Thoracic aorta (tissue), 2 donors: ENCODE data around the gene ALS2. TPM values are rescaled to one million over a fixed set of nuclear protein-coding genes. Genes with fewer than 3 reads are reported as not detected.
A peak's percentile ranks its signal among the peaks of the same experiment; 100 is the strongest.

Source experiments
- ATAC-seq: fragments of 150-250 bp; one replicate; pipeline ENCODE4 v1.8.0; 2017; ENCODE audit warnings: low read depth; ENCODE audit not compliant: insufficient number of reproducible peaks, low FRiP score
- DNase-seq: peaks from one replicate; pipeline ENCODE4 v3.0.0-alpha.2; 2020; ENCODE audit warnings: low spot score
- H3K27ac ChIP-seq, 2 donors: fragments of 200-600 bp; sonication (generic); 1 replicate in 1 of 2; 2 replicates in 1 of 2; pipeline ENCODE4 v1.5.1; 2016; ENCODE audit warnings: mild to moderate bottlenecking in 2 of 2, moderate library complexity in 2 of 2
- H3K27me3 ChIP-seq: fragments of 200-600 bp; sonication (generic); replicated peaks from 2 replicates; pipeline ENCODE4 v1.6.0; 2016; ENCODE audit warnings: mild to moderate bottlenecking; ENCODE audit not compliant: insufficient read depth
- H3K36me3 ChIP-seq: fragments of 200-600 bp; sonication (generic); one replicate; pipeline ENCODE4 v1.5.1; 2016
- H3K4me1 ChIP-seq, 2 donors: fragments of 200-600 bp; sonication (generic); 1 replicate in 1 of 2; 2 replicates in 1 of 2; pipeline versions ENCODE4 v1.5.1 to v1.6.0; 2016; ENCODE audit warnings: low read depth in 2 of 2, mild to moderate bottlenecking in 1 of 2; ENCODE audit not compliant: control insufficient read depth in 1 of 2
- H3K4me3 ChIP-seq: fragments of 200-600 bp; sonication (generic); 2 replicates; pipeline ENCODE4 v1.5.1; 2016; ENCODE audit warnings: mild to moderate bottlenecking
- H3K9me3 ChIP-seq: fragments of 200-600 bp; sonication (generic); 2 replicates; pipeline ENCODE4 v1.5.1; 2016
- total RNA-seq, 2 donors: library from RNA; depleted of rRNA; stranded (reverse); fragments of >200 nt; gene quantifications; one replicate each; pipeline versions ENCODE4 v1.1.0 to v1.2.3, GENCODE V29; 2016
- TF ChIP-seq, protein P1 (sequence below): fragments of 200-600 bp; sonication (generic); IDR thresholded peaks from one replicate; pipeline ENCODE4 v1.5.1; 2019; ENCODE audit warnings: antibody characterized with exemption

Gene ALS2
- total RNA-seq, 2 donors from 2014 or later = 34.5 to 45.1 TPM

DNA sequence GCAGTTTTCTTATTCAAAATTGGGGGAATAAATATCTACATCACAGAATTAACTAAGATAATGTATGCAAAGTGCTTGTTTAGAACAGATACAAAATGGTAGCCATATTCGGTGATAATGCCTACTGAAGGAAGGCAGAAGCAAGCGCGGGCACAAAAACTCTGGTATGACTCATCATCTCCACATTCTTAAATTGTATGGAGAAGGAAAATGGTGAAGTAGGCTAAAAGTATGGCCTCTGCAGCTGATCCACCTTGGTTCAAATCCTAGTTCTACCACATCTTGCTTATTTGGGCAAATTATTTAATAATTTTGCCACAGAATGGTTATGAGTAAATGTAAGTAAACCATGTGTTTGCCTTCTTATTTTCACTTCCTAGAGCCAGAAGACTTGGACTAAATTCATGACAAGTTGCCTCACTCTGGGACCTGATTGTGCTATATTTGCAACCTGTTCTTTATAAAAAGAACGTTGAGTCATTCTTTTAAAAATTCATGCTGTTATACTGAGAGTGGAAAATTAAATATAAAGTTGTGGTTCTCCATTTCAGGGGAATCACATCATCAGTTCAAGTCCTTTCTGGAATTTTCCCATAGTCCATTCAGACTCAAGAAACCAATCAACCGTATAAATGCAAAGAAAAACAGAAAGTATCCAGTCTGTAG is 16.6 kb upstream of the ALS2 start:
- Histone ChIP-seq H3K27ac (peak overlapping the region; percentile 81 to 84), H3K9me3 (no peaks in the 10 kb centered on the region), H3K4me1 (peaks cover 18 to 27% of the 10 kb centered on the region in 2 donors), H3K36me3 (no peaks in the 10 kb centered on the region), H3K4me3 (peak overlapping the region; percentile 49), H3K27me3 (no peaks in the 10 kb centered on the region)
- TF ChIP-seq, protein P1, sequence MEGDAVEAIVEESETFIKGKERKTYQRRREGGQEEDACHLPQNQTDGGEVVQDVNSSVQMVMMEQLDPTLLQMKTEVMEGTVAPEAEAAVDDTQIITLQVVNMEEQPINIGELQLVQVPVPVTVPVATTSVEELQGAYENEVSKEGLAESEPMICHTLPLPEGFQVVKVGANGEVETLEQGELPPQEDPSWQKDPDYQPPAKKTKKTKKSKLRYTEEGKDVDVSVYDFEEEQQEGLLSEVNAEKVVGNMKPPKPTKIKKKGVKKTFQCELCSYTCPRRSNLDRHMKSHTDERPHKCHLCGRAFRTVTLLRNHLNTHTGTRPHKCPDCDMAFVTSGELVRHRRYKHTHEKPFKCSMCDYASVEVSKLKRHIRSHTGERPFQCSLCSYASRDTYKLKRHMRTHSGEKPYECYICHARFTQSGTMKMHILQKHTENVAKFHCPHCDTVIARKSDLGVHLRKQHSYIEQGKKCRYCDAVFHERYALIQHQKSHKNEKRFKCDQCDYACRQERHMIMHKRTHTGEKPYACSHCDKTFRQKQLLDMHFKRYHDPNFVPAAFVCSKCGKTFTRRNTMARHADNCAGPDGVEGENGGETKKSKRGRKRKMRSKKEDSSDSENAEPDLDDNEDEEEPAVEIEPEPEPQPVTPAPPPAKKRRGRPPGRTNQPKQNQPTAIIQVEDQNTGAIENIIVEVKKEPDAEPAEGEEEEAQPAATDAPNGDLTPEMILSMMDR = no peak
- ATAC-seq (peak; percentile 75), DNase-seq (no peak)

DNA sequence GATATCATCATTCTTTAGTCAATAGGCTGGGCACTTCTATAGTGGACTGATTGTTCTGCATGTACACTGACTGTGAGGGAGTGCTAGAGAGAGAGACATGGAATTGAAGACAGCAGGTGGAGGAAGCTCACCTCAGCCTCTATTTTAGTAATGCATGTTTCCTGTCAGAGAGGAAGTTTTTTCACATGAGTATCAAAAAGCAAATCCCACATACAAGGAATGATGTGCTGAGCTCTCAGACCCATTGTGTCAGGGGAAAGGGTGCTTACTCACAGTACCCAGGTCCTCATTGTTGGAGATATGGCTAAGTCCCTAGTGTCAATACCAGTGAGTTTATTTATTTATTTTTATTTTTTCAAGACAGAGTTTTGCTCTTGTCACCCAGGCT is 15.7 kb upstream of the ALS2 start:
- H3K27me3 ChIP-seq = no peaks in the 10 kb centered on the region
- peaks cover 18 to 27% of the 10 kb centered on the region in 2 donors for H3K4me1 ChIP-seq
- H3K9me3 ChIP-seq = no peaks in the 10 kb centered on the region
- TF ChIP-seq, protein P1 = no peak
- no peaks in the 10 kb centered on the region for H3K36me3 ChIP-seq
- DNase-seq (no peak), ATAC-seq (no peak)
- peak overlapping the region; percentile 41 to 81 for H3K27ac ChIP-seq
- H3K4me3 ChIP-seq = no peak overlapping the region

DNA sequence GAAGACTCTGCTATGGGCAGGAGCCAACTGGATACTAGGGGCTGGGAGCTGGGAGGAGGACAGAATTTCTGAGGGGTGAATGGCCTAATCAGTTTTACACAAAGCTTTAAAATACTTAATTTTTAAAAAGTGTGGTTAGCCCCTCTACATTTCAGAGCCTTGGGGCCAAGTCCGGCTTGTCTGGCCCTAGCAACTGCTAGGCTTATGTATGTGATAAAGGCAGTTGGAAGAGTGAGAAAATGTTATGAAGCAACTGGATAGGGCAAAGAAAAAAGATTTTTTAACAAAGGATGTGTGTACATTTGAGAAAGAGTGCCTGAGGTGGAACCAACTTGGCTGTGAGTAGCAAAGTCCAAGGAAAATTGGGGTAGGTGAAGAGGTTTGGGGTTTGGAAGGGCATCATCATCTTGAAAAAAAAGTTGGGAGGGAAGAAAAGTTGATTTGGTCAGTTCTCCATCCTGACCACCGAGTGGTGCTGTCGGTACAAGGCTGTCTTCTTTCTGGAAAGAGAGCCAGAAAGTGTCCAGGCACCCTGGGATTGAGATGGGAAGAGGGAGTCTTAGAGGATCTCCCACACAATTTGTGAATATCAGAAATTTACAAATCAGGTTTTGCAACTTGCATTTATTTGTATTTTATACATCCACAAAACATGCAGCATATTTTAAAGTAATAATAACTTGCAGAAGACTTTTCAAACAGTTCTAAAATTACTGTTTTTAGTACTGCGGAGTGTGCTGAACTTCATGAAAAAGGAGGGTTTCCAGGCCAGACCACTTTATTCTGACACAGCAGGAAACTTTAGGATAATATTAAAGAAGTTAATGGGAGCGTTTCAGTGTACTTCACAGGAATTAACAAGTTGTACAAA is 15.1 kb upstream of the ALS2 start:
- no peak for ATAC-seq
- H3K36me3 ChIP-seq = no peaks in the 10 kb centered on the region
- H3K4me3 ChIP-seq = no peak overlapping the region
- H3K4me1 ChIP-seq = peaks cover 18 to 27% of the 10 kb centered on the region in 2 donors
- TF ChIP-seq, protein P1 = peak; percentile 76
- H3K9me3 ChIP-seq = no peaks in the 10 kb centered on the region
- H3K27me3 ChIP-seq = no peaks in the 10 kb centered on the region
- DNase-seq = no peak
- H3K27ac ChIP-seq = peak overlapping the region; percentile 58 to 81

DNA sequence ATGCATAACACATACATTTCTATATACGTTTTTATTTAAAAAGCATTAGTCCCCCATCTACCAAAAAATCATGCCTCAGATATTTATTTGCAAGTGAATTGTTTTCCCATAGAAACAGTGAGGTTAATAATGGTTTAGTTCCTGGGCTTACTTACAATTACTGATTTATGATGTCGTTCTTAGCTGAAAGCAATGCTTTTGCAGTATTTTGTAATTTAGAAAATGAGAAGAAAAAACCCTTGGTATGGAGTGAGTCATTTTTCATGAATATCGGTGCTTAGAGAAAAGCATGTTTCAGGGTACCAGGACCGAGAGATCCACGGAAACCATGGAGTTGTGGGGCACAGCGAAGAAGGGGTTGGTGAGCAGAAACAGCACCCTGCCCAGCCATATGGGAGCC is 13.6 kb upstream of the ALS2 start:
- H3K9me3 ChIP-seq = no peaks in the 10 kb centered on the region
- H3K36me3 ChIP-seq = no peaks in the 10 kb centered on the region
- H3K4me3 ChIP-seq = no peak overlapping the region
- no peak overlapping the region for H3K27ac ChIP-seq
- ATAC-seq (no peak), DNase-seq (no peak)
- H3K4me1 ChIP-seq = peaks cover 18 to 27% of the 10 kb centered on the region in 2 donors
- H3K27me3 ChIP-seq = no peaks in the 10 kb centered on the region
- TF ChIP-seq, protein P1 = no peak

DNA sequence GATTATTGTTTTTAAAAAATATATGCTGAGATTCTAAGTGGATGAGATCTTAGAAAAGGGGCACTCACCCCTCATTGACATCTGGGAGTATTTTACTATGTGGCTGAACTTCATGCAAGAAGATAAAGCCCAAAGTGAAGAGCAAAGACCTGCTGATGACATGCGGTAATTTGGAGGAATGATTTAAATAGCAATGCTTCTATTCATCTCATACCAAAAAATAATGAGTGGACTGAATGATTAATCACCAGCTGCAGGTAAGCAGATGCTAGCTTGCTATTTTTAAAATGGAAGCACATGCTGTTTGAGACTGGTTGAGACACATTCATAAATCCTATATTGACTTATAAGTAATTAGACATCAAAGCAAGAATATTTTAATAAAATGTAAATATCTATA is 12.9 kb upstream of the ALS2 start:
- peaks cover 12 to 22% of the 10 kb centered on the region in 2 donors for H3K4me1 ChIP-seq
- no peak overlapping the region for H3K4me3 ChIP-seq
- no peaks in the 10 kb centered on the region for H3K9me3 ChIP-seq
- H3K36me3 ChIP-seq = no peaks in the 10 kb centered on the region
- TF ChIP-seq, protein P1 = no peak
- DNase-seq (no peak), ATAC-seq (no peak)
- H3K27me3 ChIP-seq = no peaks in the 10 kb centered on the region
- H3K27ac ChIP-seq = no peak overlapping the region
